HCEC 1CT (cell line): ENCODE results near the gene PAK4.
"Not testable (repeated sequence)": the region's sequence is repeated elsewhere in the genome, so short reads cannot be mapped to it uniquely, and the experiment has no call there.

Experiments
- DNase-seq: peaks from one replicate; pipeline ENCODE4 v3.0.0-alpha.2; 2017

PAK4 gene

GRCh38 chr19:39125554-39126311 lies at the start of gene PAK4:
TSS of gene PAK4 (plus strand) at chr19:39125786. CDS start at chr19:39169554, 43,768 bp downstream.
- DNase-seq, result peak; percentile 97

- no peak for DNase-seq
Measured at GRCh38 chr19:39077323-39077722, 48.3 kb upstream of the PAK4 start.

- DNase-seq, result peak; percentile 95
Measured at GRCh38 chr19:39078436-39079200, 47.0 kb upstream of the PAK4 start.

GRCh38 chr19:39080431-39080830 lies 45.2 kb upstream of the PAK4 start:
- DNase-seq, result no peak

- no peak for DNase-seq
Measured at GRCh38 chr19:39082167-39082566, 43.4 kb upstream of the PAK4 start.

GRCh38 chr19:39082745-39083598 lies 42.6 kb upstream of the PAK4 start:
- DNase-seq, result no peak

- no peak for DNase-seq
Measured at GRCh38 chr19:39083599-39083982, 42.0 kb upstream of the PAK4 start.

GRCh38 chr19:39083983-39084731 lies 41.4 kb upstream of the PAK4 start, which contains the start of gene ACP7:
TSS of gene ACP7 (plus strand) at chr19:39084368. CDS start at chr19:39085270, 902 bp downstream.
- DNase-seq, result no peak

- no peak for DNase-seq
Measured at GRCh38 chr19:39084732-39085080, 40.9 kb upstream of the PAK4 start.

- DNase-seq, result no peak
Measured at GRCh38 chr19:39085392-39085791, 40.2 kb upstream of the PAK4 start.

GRCh38 chr19:39086386-39086785 lies 39.2 kb upstream of the PAK4 start:
- no peak for DNase-seq

GRCh38 chr19:39087907-39088686 lies 37.5 kb upstream of the PAK4 start:
- no peak for DNase-seq

GRCh38 chr19:39090016-39090415 lies 35.6 kb upstream of the PAK4 start:
- not testable (repeated sequence) for DNase-seq

GRCh38 chr19:39090881-39091280 lies 34.7 kb upstream of the PAK4 start:
- DNase-seq, result no peak

- not testable (repeated sequence) for DNase-seq
Measured at GRCh38 chr19:39095799-39096540, 29.6 kb upstream of the PAK4 start.

- DNase-seq, result no peak
Measured at GRCh38 chr19:39097299-39097698, 28.3 kb upstream of the PAK4 start.

GRCh38 chr19:39097721-39098120 lies 27.9 kb upstream of the PAK4 start:
- no peak for DNase-seq

- no peak for DNase-seq
Measured at GRCh38 chr19:39098365-39099269, 27.0 kb upstream of the PAK4 start.

- DNase-seq, result no peak
Measured at GRCh38 chr19:39099341-39099740, 26.2 kb upstream of the PAK4 start.
